ENCODE measurements around the gene TMTC4. TPM values are rescaled to one million over a fixed set of nuclear protein-coding genes. Genes with fewer than 3 reads are reported as not detected.
A peak's percentile ranks its signal among the peaks of the same experiment; 100 is the strongest.

The TMTC4 gene
- polyA plus RNA-seq, 1 donor from 2014 or later, result 123 TPM

DNA sequence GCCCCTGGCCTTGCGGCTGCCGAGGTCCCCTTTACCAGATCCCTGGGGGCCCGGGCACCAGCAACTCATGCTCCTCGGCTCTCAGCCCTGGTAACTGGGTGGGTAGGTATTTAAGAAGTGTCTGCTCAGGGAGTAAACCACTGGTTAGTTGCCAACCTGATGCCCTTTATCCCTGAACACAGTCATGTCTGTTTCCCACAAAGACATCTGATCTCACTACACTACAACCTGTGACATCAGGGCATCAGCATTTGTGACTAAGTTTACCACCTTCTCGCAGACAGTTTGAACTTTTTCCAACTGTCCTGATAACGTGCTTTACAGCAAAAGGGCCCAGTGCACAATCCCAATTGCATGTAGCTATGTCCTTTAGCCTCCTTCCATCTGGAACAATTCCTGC, 108.1 kb downstream of the TMTC4 start:
- no peaks in the 10 kb centered on the region for H3K9me2 ChIP-seq (ENCODE audit: insufficient read depth, low read length)
- H3K27me3 ChIP-seq (ENCODE audit: insufficient read depth, low read depth, low read length), result no peaks in the 10 kb centered on the region
- H3K36me3 ChIP-seq (ENCODE audit: insufficient read depth, low read length), result no peaks in the 10 kb centered on the region
- H3K4me2 ChIP-seq (ENCODE audit: low read length), result no peak overlapping the region
- H3K9ac ChIP-seq (ENCODE audit: low read length), result no peak overlapping the region
- H4K20me1 ChIP-seq (ENCODE audit: insufficient read depth), result no peaks in the 10 kb centered on the region
- no peak overlapping the region for H3K27ac ChIP-seq (ENCODE audit: low read length)
- no peaks in the 10 kb centered on the region for H3F3A ChIP-seq (ENCODE audit: insufficient read depth, low read length, poor library complexity, severe bottlenecking)
- TF ChIP-seq SMC3 (conservative IDR thresholded peaks at IDR 0.05; ENCODE audit: poor library complexity) (no peak), POLR2AphosphoS5 (IDR thresholded peaks at IDR 0.05) (no peak), TAF1 (IDR thresholded peaks at IDR 0.05; ENCODE audit: low read depth) (no peak), EP300 (conservative IDR thresholded peaks at IDR 0.05; ENCODE audit: poor library complexity, severe bottlenecking) (no peak), EZH2 (IDR thresholded peaks at IDR 0.05; ENCODE audit: borderline replicate concordance, insufficient read depth, low read length, poor library complexity, severe bottlenecking) (no peak), MXI1 (conservative IDR thresholded peaks at IDR 0.05; ENCODE audit: poor library complexity, severe bottlenecking) (no peak), RAD21 (conservative IDR thresholded peaks at IDR 0.05) (no peak)
- TF ChIP-seq, protein P1, sequence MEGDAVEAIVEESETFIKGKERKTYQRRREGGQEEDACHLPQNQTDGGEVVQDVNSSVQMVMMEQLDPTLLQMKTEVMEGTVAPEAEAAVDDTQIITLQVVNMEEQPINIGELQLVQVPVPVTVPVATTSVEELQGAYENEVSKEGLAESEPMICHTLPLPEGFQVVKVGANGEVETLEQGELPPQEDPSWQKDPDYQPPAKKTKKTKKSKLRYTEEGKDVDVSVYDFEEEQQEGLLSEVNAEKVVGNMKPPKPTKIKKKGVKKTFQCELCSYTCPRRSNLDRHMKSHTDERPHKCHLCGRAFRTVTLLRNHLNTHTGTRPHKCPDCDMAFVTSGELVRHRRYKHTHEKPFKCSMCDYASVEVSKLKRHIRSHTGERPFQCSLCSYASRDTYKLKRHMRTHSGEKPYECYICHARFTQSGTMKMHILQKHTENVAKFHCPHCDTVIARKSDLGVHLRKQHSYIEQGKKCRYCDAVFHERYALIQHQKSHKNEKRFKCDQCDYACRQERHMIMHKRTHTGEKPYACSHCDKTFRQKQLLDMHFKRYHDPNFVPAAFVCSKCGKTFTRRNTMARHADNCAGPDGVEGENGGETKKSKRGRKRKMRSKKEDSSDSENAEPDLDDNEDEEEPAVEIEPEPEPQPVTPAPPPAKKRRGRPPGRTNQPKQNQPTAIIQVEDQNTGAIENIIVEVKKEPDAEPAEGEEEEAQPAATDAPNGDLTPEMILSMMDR (IDR thresholded peaks at IDR 0.05; ENCODE audit: poor library complexity, severe bottlenecking), result no peak
- TF ChIP-seq, protein P2, sequence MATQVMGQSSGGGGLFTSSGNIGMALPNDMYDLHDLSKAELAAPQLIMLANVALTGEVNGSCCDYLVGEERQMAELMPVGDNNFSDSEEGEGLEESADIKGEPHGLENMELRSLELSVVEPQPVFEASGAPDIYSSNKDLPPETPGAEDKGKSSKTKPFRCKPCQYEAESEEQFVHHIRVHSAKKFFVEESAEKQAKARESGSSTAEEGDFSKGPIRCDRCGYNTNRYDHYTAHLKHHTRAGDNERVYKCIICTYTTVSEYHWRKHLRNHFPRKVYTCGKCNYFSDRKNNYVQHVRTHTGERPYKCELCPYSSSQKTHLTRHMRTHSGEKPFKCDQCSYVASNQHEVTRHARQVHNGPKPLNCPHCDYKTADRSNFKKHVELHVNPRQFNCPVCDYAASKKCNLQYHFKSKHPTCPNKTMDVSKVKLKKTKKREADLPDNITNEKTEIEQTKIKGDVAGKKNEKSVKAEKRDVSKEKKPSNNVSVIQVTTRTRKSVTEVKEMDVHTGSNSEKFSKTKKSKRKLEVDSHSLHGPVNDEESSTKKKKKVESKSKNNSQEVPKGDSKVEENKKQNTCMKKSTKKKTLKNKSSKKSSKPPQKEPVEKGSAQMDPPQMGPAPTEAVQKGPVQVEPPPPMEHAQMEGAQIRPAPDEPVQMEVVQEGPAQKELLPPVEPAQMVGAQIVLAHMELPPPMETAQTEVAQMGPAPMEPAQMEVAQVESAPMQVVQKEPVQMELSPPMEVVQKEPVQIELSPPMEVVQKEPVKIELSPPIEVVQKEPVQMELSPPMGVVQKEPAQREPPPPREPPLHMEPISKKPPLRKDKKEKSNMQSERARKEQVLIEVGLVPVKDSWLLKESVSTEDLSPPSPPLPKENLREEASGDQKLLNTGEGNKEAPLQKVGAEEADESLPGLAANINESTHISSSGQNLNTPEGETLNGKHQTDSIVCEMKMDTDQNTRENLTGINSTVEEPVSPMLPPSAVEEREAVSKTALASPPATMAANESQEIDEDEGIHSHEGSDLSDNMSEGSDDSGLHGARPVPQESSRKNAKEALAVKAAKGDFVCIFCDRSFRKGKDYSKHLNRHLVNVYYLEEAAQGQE (IDR thresholded peaks at IDR 0.05; ENCODE audit: borderline replicate concordance), result no peak
- no peak overlapping the region for H2AFZ ChIP-seq (ENCODE audit: low read depth, low read length)
- no peaks in the 10 kb centered on the region for H3K79me2 ChIP-seq (replicated peaks; ENCODE audit: insufficient read depth, low read length)
- no peaks in the 10 kb centered on the region for H3K9me3 ChIP-seq (ENCODE audit: low read length)
- no peak overlapping the region for H3K4me3 ChIP-seq (ENCODE audit: low read length)

DNA sequence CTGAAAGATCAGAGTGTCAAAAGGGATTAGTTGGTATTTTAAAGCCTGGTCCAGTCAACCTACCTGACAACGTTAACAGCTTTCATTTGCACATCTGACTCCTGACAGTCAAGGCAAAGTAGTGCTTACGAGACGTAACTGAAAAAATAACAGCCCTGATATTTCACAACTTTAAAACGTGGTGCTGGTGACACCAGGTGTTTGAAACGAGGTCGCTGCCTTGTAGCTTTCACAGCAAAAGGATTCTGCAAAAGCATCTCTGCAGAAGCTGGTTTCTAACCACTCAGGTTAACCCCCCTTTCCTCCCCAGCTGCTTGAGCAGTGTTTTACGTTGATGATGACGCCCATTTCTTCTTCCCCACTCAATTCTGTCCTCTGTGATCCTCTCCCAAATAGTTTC, 109.3 kb downstream of the TMTC4 start:
- H2AFZ ChIP-seq (ENCODE audit: low read depth, low read length), result no peak overlapping the region

More for the DNA sequence above, 109.3 kb downstream of the TMTC4 start:
- no peaks in the 10 kb centered on the region for H4K20me1 ChIP-seq (ENCODE audit: insufficient read depth)
- no peak overlapping the region for H3K27ac ChIP-seq (ENCODE audit: low read length)
- no peak overlapping the region for H3K4me2 ChIP-seq (ENCODE audit: low read length)
- H3K4me3 ChIP-seq (ENCODE audit: low read length), result no peak overlapping the region
- H3K79me2 ChIP-seq (replicated peaks; ENCODE audit: insufficient read depth, low read length), result no peaks in the 10 kb centered on the region
- H3K9me2 ChIP-seq (ENCODE audit: insufficient read depth, low read length), result no peaks in the 10 kb centered on the region
- H3K9ac ChIP-seq (ENCODE audit: low read length), result no peak overlapping the region
- no peaks in the 10 kb centered on the region for H3K9me3 ChIP-seq (ENCODE audit: low read length)
- H3F3A ChIP-seq (ENCODE audit: insufficient read depth, low read length, poor library complexity, severe bottlenecking), result no peaks in the 10 kb centered on the region
- no peaks in the 10 kb centered on the region for H3K27me3 ChIP-seq (ENCODE audit: insufficient read depth, low read depth, low read length)
- no peaks in the 10 kb centered on the region for H3K36me3 ChIP-seq (ENCODE audit: insufficient read depth, low read length)
- TF ChIP-seq MXI1 (conservative IDR thresholded peaks at IDR 0.05; ENCODE audit: poor library complexity, severe bottlenecking) (no peak), RAD21 (conservative IDR thresholded peaks at IDR 0.05) (peak; percentile 48), EP300 (conservative IDR thresholded peaks at IDR 0.05; ENCODE audit: poor library complexity, severe bottlenecking) (no peak), EZH2 (IDR thresholded peaks at IDR 0.05; ENCODE audit: borderline replicate concordance, insufficient read depth, low read length, poor library complexity, severe bottlenecking) (no peak), SMC3 (conservative IDR thresholded peaks at IDR 0.05; ENCODE audit: poor library complexity) (peak; percentile 25)
- TF ChIP-seq, protein P1 (IDR thresholded peaks at IDR 0.05; ENCODE audit: poor library complexity, severe bottlenecking), result peak; percentile 38
- TF ChIP-seq, protein P2 (IDR thresholded peaks at IDR 0.05; ENCODE audit: borderline replicate concordance), result no peak
